Thoracic aorta (tissue), 2 donors: ENCODE measurements around the gene GET4. TPM values are rescaled to one million over a fixed set of nuclear protein-coding genes. Genes with fewer than 3 reads are reported as not detected.

ENCODE experiments used
- ATAC-seq: fragments of 150-250 bp; one replicate; pipeline ENCODE4 v1.8.0; 2017; ENCODE audit warnings: low read depth; ENCODE audit not compliant: insufficient number of reproducible peaks, low FRiP score
- DNase-seq: peaks from one replicate; pipeline ENCODE4 v3.0.0-alpha.2; 2020; ENCODE audit warnings: low spot score
- H3K27ac ChIP-seq, 2 donors: fragments of 200-600 bp; sonication (generic); 1 replicate in 1 of 2; 2 replicates in 1 of 2; pipeline ENCODE4 v1.5.1; 2016; ENCODE audit warnings: mild to moderate bottlenecking in 2 of 2, moderate library complexity in 2 of 2
- H3K27me3 ChIP-seq: fragments of 200-600 bp; sonication (generic); replicated peaks from 2 replicates; pipeline ENCODE4 v1.6.0; 2016; ENCODE audit warnings: mild to moderate bottlenecking; ENCODE audit not compliant: insufficient read depth
- H3K36me3 ChIP-seq: fragments of 200-600 bp; sonication (generic); one replicate; pipeline ENCODE4 v1.5.1; 2016
- H3K4me1 ChIP-seq, 2 donors: fragments of 200-600 bp; sonication (generic); 1 replicate in 1 of 2; 2 replicates in 1 of 2; pipeline versions ENCODE4 v1.5.1 to v1.6.0; 2016; ENCODE audit warnings: low read depth in 2 of 2, mild to moderate bottlenecking in 1 of 2; ENCODE audit not compliant: control insufficient read depth in 1 of 2
- H3K4me3 ChIP-seq: fragments of 200-600 bp; sonication (generic); 2 replicates; pipeline ENCODE4 v1.5.1; 2016; ENCODE audit warnings: mild to moderate bottlenecking
- H3K9me3 ChIP-seq: fragments of 200-600 bp; sonication (generic); 2 replicates; pipeline ENCODE4 v1.5.1; 2016
- CTCF ChIP-seq: fragments of 200-600 bp; sonication (generic); IDR thresholded peaks from one replicate; pipeline ENCODE4 v1.5.1; 2019; ENCODE audit warnings: antibody characterized with exemption
- total RNA-seq, 2 donors: library from RNA; depleted of rRNA; stranded (reverse); fragments of >200 nt; gene quantifications; one replicate each; pipeline versions ENCODE4 v1.1.0 to v1.2.3, GENCODE V29; 2016

GET4 gene
- total RNA-seq, 2 donors from 2014 or later = 26.9 to 28.4 TPM

- H3K36me3 ChIP-seq = peaks cover 59% of the 10 kb centered on the region
- no peaks in the 10 kb centered on the region for H3K9me3 ChIP-seq
- no peak overlapping the region for H3K27ac ChIP-seq
- DNase-seq (no peak), ATAC-seq (no peak)
- no peaks in the 10 kb centered on the region for H3K4me1 ChIP-seq
- H3K27me3 ChIP-seq = no peaks in the 10 kb centered on the region
- H3K4me3 ChIP-seq = no peak overlapping the region
- TF ChIP-seq CTCF = no peak
Measured at GRCh38 chr7:894927-895450, 18.6 kb downstream of the GET4 start.

- H3K27ac ChIP-seq = no peak overlapping the region
- peaks cover 59% of the 10 kb centered on the region for H3K36me3 ChIP-seq
- no peak for DNase-seq
- ATAC-seq = no peak
- H3K4me1 ChIP-seq = no peaks in the 10 kb centered on the region
- no peaks in the 10 kb centered on the region for H3K9me3 ChIP-seq
- no peaks in the 10 kb centered on the region for H3K27me3 ChIP-seq
- H3K4me3 ChIP-seq = no peak overlapping the region
- TF ChIP-seq CTCF = no peak
Measured at GRCh38 chr7:895451-896052, 19.2 kb downstream of the GET4 start.

GRCh38 chr7:896346-897075 lies 20.2 kb downstream of the GET4 start:
- no peaks in the 10 kb centered on the region for H3K4me1 ChIP-seq
- H3K36me3 ChIP-seq = peaks cover 49% of the 10 kb centered on the region
- H3K27me3 ChIP-seq = no peaks in the 10 kb centered on the region
- no peak overlapping the region for H3K4me3 ChIP-seq
- no peaks in the 10 kb centered on the region for H3K9me3 ChIP-seq
- DNase-seq (no peak), ATAC-seq (no peak)
- TF ChIP-seq CTCF = no peak
- H3K27ac ChIP-seq = no peak overlapping the region

- no peak overlapping the region for H3K27ac ChIP-seq
- H3K4me3 ChIP-seq = no peak overlapping the region
- no peak for DNase-seq
- H3K4me1 ChIP-seq = no peaks in the 10 kb centered on the region
- no peaks in the 10 kb centered on the region for H3K9me3 ChIP-seq
- no peak for TF ChIP-seq CTCF
- ATAC-seq = no peak
- peaks cover 43% of the 10 kb centered on the region for H3K36me3 ChIP-seq
- H3K27me3 ChIP-seq = no peaks in the 10 kb centered on the region
Measured at GRCh38 chr7:897086-897485, 20.7 kb downstream of the GET4 start.

- no peaks in the 10 kb centered on the region for H3K27me3 ChIP-seq
- no peaks in the 10 kb centered on the region for H3K4me1 ChIP-seq
- ATAC-seq = no peak
- H3K4me3 ChIP-seq = no peak overlapping the region
- H3K9me3 ChIP-seq = no peaks in the 10 kb centered on the region
- peaks cover 40% of the 10 kb centered on the region for H3K36me3 ChIP-seq
- TF ChIP-seq CTCF = no peak
- no peak for DNase-seq
- no peak overlapping the region for H3K27ac ChIP-seq
Measured at GRCh38 chr7:897771-898376, 21.5 kb downstream of the GET4 start.
